Limb (tissue), 2 donors: Measurements from ENCODE around the gene VWA8.

Source experiments
- DNase-seq, 2 donors: peaks; one replicate each; pipeline ENCODE4 v3.0.0-alpha.2; 2016; ENCODE audit errors: extremely low spot score in 2 of 2

The VWA8 gene

GRCh38 chr13:41960637-41961465 lies at the start of gene VWA8:
VWA8 (minus strand) TSS chr13:41961109; CDS start chr13:41961015, 94 bp downstream.
- DNase-seq: peak; percentile 72 to 90

GRCh38 chr13:42009057-42009456 lies 48.1 kb upstream of the VWA8 start:
- no peak for DNase-seq

- DNase-seq: no peak
These were observed 46.9 kb upstream of the VWA8 start for GRCh38 chr13:42007844-42008243.

GRCh38 chr13:42002066-42002465 lies 41.2 kb upstream of the VWA8 start:
- DNase-seq: no peak

- no peak for DNase-seq
These were observed 40.7 kb upstream of the VWA8 start for GRCh38 chr13:42001580-42001979.

- no peak for DNase-seq
These were observed 39.9 kb upstream of the VWA8 start for GRCh38 chr13:42000846-42001245.

- DNase-seq: no peak
These were observed 36.5 kb upstream of the VWA8 start for GRCh38 chr13:41997396-41997795.

GRCh38 chr13:41995946-41996345 lies 35.0 kb upstream of the VWA8 start:
- no peak for DNase-seq

GRCh38 chr13:41995336-41995735 lies 34.4 kb upstream of the VWA8 start:
- no peak for DNase-seq

- no peak for DNase-seq
These were observed 33.8 kb upstream of the VWA8 start for GRCh38 chr13:41994696-41995095.

- no peak for DNase-seq
These were observed 31.0 kb upstream of the VWA8 start for GRCh38 chr13:41991936-41992335.

GRCh38 chr13:41988244-41988643 lies 27.3 kb upstream of the VWA8 start:
- DNase-seq: no peak

GRCh38 chr13:41985788-41986508 lies 25.0 kb upstream of the VWA8 start:
- DNase-seq: no peak

GRCh38 chr13:41981951-41982715 lies 21.2 kb upstream of the VWA8 start:
- DNase-seq: no peak

- DNase-seq: no peak
These were observed 17.1 kb upstream of the VWA8 start for GRCh38 chr13:41978007-41978406.

GRCh38 chr13:41976476-41976875 lies 15.6 kb upstream of the VWA8 start:
- DNase-seq: no peak

GRCh38 chr13:41974262-41974900 lies 13.5 kb upstream of the VWA8 start:
- DNase-seq: no peak

GRCh38 chr13:41973247-41973741 lies 12.4 kb upstream of the VWA8 start:
- DNase-seq: no peak

- no peak for DNase-seq
These were observed 10.9 kb upstream of the VWA8 start for GRCh38 chr13:41971848-41972247.

GRCh38 chr13:41970918-41971317 lies 10.0 kb upstream of the VWA8 start:
- DNase-seq: no peak

- DNase-seq: no peak
These were observed 9.1 kb upstream of the VWA8 start for GRCh38 chr13:41970022-41970421.
